Activated CD8-positive, alpha-beta memory T cell treated with anti-CD3 and anti-CD28 coated beads, Interleukin-2, amount 10 ng/mL, durations not matched to agents 7 days and 5 days (primary cell): ENCODE measurements around the gene SEMA4D. TPM values are rescaled to one million over a fixed set of nuclear protein-coding genes. Genes with fewer than 3 reads are reported as not detected.

Experiments used
- ATAC-seq: fragments of 150-1000 bp; cut with Tn5 transposase; one replicate; pipeline ENCODE4 v1.10.0; 2021; ENCODE audit warnings: moderate library complexity
- CTCF ChIA-PET: fragments of 350-600 bp; sonication (Branson Sonifier 250); formaldehyde crosslinking; loops from one replicate; lab custom pipeline; 2021; ENCODE audit warnings: antibody characterized with exemption; lab: Charles Lee
- DNase-seq: peaks from one replicate; pipeline ENCODE4 v3.0.0-alpha.2; 2020
- H3K27ac Mint-ChIP-seq: one replicate; pipeline ENCODE4 v1.8.0; 2021; ENCODE audit warnings: mild to moderate bottlenecking, mixed read lengths
- H3K27me3 Mint-ChIP-seq: one replicate; pipeline ENCODE4 v1.8.0; 2021; ENCODE audit warnings: mixed read lengths
- H3K36me3 Mint-ChIP-seq: one replicate; pipeline ENCODE4 v1.8.0; 2021; ENCODE audit warnings: mild to moderate bottlenecking, mixed read lengths
- H3K4me1 Mint-ChIP-seq: one replicate; pipeline ENCODE4 v1.8.0; 2021; ENCODE audit warnings: mixed read lengths
- H3K4me3 Mint-ChIP-seq: one replicate; pipeline ENCODE4 v1.8.0; 2021; ENCODE audit warnings: mild to moderate bottlenecking, moderate library complexity, mixed read lengths
- H3K9me3 Mint-ChIP-seq: one replicate; pipeline ENCODE4 v1.8.0; 2022; ENCODE audit warnings: low read depth, mixed read lengths
- total RNA-seq, 2 experiments: library from RNA; stranded (reverse); gene quantifications; one replicate each; pipeline ENCODE4 v1.2.3, GENCODE V29; 2021

Gene SEMA4D
- total RNA-seq, 2 experiments from 2014 or later, result 408 to 525 TPM

DNA sequence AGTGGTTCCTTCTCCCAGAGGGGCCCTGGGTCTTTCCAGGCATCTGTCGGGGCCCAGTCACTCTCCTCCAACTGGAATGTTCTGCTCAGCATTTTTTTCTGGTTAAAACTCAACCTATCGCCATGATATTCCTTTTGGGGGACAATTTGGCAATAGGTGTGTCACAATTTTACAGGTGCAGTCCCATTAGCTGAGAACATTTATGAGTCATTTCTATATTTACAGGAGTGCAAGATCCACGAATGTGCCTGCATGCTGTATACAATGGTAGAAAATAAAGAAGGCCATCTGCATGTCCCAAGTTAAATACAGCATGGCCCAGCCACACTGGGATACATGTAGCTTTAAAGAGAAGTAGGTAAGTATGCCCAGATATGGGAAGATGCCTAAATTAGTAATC, 28.8 kb upstream of the SEMA4D start:
- no peak for DNase-seq
- CTCF ChIA-PET, result interaction anchor here (1.2 to 1.4 kb wide), 2 partner anchors 22 to 97 kb away, joined by 4 to 5 read pairs; no protein-coding TSS in a partner anchor
- Mint-ChIP-seq H3K4me1 (peaks cover 95% of the 10 kb centered on the region), H3K27ac (no peak overlapping the region), H3K4me3 (no peak overlapping the region), H3K27me3 (no peaks in the 10 kb centered on the region), H3K36me3 (peaks cover 12% of the 10 kb centered on the region), H3K9me3 (peaks cover 6% of the 10 kb centered on the region)
- no peak for ATAC-seq

DNA sequence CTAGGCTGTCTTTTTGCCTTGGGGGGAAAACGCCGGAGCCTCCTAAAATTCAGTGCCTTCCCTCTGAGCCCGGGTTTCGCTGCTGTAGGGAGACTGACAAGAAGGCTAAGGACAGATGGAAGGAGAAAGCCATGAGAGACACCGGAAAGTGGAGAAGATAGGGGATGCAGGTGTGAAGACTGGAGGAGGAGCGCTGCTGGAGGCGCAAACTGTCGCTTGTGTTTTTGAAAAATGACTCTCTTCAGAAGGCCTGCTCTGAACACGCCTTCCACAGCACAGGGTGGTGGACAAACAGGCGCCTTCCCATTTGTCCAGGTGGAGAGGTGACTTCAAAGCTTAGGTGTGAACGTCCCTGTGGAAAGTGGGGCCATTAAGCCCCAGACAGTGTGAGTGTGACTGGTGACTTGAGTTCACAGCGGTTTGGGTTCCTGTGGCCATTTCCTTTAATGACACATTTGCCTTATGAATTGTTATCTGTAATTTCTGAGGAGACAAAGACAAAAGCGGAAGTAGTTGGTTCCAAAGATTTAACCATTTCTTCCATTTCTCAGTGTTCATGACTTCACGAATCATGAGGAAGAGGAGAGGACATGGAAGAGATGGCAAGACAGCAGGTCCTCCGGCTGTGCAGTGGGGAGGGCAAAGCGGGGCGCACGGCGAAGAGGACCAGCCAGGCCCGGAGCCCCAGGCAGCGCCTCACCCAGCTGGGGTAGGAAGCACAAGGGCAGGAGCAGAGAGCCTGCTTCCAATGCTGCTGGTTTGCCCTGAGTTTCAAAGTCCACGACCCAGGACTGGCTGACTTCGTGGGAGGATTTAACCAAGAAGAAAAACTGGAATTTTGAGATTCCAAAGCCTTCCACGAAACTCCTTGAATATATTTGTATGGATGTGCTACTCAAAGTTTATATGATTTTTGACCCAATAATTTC, 27.8 kb upstream of the SEMA4D start:
- peaks cover 6% of the 10 kb centered on the region for H3K9me3 Mint-ChIP-seq
- H3K27me3 Mint-ChIP-seq, result no peaks in the 10 kb centered on the region
- peaks cover 12% of the 10 kb centered on the region for H3K36me3 Mint-ChIP-seq
- no peak overlapping the region for H3K4me3 Mint-ChIP-seq
- no peak for ATAC-seq
- no peak for DNase-seq
- CTCF ChIA-PET, result interaction anchor here (0.7 to 4.2 kb wide), 4 partner anchors 9 to 96 kb away, joined by 3 to 38 read pairs (median 4); no protein-coding TSS in a partner anchor
- peaks cover 97% of the 10 kb centered on the region for H3K4me1 Mint-ChIP-seq
- peak overlapping the region; percentile 62 for H3K27ac Mint-ChIP-seq

DNA sequence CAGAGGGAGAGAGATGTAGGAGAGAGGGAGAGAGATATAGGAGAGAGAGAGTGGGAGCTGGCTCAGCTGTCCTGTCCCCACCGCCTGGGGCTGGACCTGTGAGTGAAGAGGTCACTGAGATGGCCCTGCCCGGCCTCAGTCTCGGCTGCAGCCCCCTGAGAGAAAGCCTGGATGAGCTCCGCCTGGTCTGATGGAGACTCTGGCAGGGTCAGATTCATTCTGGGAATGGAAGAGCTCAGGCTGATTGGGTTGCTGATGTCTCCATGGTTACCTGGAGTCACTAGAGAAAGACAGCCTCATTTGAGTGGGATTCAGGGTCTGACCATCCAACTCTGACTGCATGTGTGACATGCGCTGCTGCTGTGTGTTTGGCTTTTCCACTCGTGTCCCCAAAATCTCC, 27.1 kb upstream of the SEMA4D start:
- CTCF ChIA-PET, result interaction anchor here (0.7 to 4.2 kb wide), 2 partner anchors 10 to 24 kb away, joined by 3 to 38 read pairs; no protein-coding TSS in a partner anchor
- Mint-ChIP-seq H3K27me3 (no peaks in the 10 kb centered on the region), H3K9me3 (peaks cover 6% of the 10 kb centered on the region), H3K27ac (peak overlapping the region; percentile 96), H3K4me1 (peaks cover 97% of the 10 kb centered on the region), H3K36me3 (peaks cover 12% of the 10 kb centered on the region), H3K4me3 (no peak overlapping the region)
- ATAC-seq, result no peak
- DNase-seq, result no peak

DNA sequence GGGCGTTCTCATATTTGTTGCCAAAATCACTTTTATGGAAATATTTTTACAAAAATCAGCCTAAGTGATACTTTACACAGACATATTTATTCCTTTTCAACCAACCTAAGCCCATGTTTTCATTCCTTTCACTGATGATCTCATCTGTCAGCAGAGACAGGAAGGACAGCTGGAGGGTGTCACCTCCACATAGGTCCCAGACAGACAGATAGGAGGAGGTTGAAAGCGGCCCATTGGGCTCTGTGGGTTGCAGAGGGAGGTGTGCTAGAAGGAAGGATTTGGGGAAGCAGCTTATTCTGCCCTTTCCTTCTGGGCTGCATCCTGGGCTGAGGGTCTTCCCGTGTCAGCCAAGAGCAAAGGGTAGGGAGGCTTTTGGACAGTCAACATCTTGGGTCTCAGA, 26.0 kb upstream of the SEMA4D start:
- peak overlapping the region; percentile 96 for H3K27ac Mint-ChIP-seq
- CTCF ChIA-PET, result interaction anchor here (1.2 to 6.3 kb wide), 8 partner anchors 11 to 68 kb away, joined by 3 to 50 read pairs (median 10); no protein-coding TSS in a partner anchor
- ATAC-seq, result peak; percentile 62
- H3K27me3 Mint-ChIP-seq, result no peaks in the 10 kb centered on the region
- peaks cover 16% of the 10 kb centered on the region for H3K36me3 Mint-ChIP-seq
- H3K4me1 Mint-ChIP-seq, result peaks cover 98% of the 10 kb centered on the region
- DNase-seq, result peak; percentile 80
- peaks cover 6% of the 10 kb centered on the region for H3K9me3 Mint-ChIP-seq
- H3K4me3 Mint-ChIP-seq, result peak overlapping the region; percentile 6

DNA sequence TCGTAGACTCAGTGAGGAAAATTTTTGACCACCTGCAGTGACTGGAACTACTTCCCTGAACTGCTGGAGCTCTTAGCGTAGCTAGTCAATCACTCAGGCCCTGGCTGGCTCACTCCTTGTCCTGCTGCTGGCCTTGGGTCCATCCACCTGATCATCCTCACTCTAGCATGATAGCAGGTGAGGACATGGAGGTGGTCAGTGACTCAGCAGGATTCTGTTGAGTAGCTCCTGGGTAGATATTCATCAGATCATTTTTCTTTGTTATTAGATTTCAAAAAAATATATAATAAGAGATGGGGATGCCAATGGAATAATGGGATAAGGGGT, 25.0 kb upstream of the SEMA4D start:
- peaks cover 9% of the 10 kb centered on the region for H3K36me3 Mint-ChIP-seq
- peaks cover 98% of the 10 kb centered on the region for H3K4me1 Mint-ChIP-seq
- ATAC-seq, result peak; percentile 1
- H3K27me3 Mint-ChIP-seq, result no peaks in the 10 kb centered on the region
- H3K9me3 Mint-ChIP-seq, result peaks cover 4% of the 10 kb centered on the region
- H3K4me3 Mint-ChIP-seq, result peak overlapping the region; percentile 56
- DNase-seq, result no peak
- H3K27ac Mint-ChIP-seq, result peak overlapping the region; percentile 96
- CTCF ChIA-PET, result interaction anchor here (0.9 to 6.3 kb wide), 12 partner anchors 12 to 104 kb away, joined by 3 to 50 read pairs (median 8); no protein-coding TSS in a partner anchor

DNA sequence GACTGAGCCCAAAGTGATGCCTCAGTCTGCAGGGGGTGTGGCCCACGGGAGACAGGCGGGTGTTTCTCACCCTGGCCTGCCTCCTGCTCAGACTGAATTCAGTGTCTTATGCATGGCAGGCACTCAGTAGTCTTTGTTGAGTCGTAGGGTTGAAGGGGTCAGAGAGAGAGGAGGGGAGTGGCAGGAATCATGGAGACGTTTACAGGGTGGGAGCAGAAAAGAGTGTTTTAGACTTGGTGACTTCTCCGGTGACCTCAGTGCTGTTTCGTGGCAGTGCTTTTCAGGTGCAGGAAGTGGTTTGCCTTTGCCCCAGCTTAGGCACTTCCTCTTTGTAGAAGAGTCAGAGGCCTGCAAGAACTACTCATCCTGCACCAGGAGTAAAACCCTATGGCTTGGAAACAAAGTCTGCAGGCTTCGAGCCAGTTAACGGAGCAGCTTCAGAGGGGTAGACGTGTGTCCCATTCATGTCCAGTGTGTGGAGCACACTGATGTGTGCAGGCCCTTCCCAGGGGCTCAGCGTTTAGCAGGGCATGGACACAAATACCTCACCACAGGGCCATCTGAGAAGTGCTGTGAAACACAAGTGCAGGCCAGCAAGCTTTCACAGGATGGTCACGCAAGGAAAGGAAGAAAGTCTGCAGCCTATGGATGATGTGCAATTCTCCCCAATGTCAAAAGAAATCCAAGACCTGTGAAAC, 24.5 kb upstream of the SEMA4D start:
- Mint-ChIP-seq H3K4me3 (peak overlapping the region; percentile 56), H3K9me3 (peaks cover 2% of the 10 kb centered on the region), H3K36me3 (peaks cover 6% of the 10 kb centered on the region), H3K27me3 (no peaks in the 10 kb centered on the region), H3K4me1 (peaks cover 97% of the 10 kb centered on the region), H3K27ac (peak overlapping the region; percentile 96)
- CTCF ChIA-PET, result interaction anchor here (0.9 to 6.3 kb wide), 12 partner anchors 13 to 104 kb away, joined by 3 to 50 read pairs (median 8); no protein-coding TSS in a partner anchor
- DNase-seq, result peak; percentile 94
- ATAC-seq, result peak; percentile 93

DNA sequence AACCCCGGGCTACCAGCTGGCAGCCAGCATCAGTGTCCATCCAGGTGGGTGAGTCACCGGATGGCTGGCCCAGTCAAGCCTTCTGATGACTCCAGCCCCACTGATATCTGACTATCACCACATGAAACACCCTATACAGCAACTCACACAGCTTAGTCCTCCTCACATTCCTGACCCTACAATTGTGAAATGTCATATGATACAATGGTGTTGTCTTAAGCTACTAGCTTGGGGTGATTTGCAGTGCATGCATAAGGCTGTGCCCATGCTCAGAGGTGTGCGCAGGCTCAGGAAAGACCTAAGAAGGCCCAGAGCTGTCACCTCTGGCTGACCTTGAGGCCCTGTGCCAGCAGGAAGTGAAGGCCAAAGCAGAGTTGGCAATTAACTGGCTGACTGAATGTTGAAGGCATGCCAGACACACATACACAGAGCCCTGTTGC, 21.5 kb upstream of the SEMA4D start:
- H3K4me1 Mint-ChIP-seq, result peaks cover 69% of the 10 kb centered on the region
- H3K36me3 Mint-ChIP-seq, result peaks cover 4% of the 10 kb centered on the region
- ATAC-seq, result no peak
- H3K27me3 Mint-ChIP-seq, result no peaks in the 10 kb centered on the region
- H3K4me3 Mint-ChIP-seq, result no peak overlapping the region
- DNase-seq, result no peak
- CTCF ChIA-PET, result interaction anchor here (0.9 to 6.3 kb wide), 12 partner anchors 10 to 109 kb away, joined by 3 to 50 read pairs (median 4); no protein-coding TSS in a partner anchor
- H3K9me3 Mint-ChIP-seq, result no peaks in the 10 kb centered on the region
- H3K27ac Mint-ChIP-seq, result peak overlapping the region; percentile 86

DNA sequence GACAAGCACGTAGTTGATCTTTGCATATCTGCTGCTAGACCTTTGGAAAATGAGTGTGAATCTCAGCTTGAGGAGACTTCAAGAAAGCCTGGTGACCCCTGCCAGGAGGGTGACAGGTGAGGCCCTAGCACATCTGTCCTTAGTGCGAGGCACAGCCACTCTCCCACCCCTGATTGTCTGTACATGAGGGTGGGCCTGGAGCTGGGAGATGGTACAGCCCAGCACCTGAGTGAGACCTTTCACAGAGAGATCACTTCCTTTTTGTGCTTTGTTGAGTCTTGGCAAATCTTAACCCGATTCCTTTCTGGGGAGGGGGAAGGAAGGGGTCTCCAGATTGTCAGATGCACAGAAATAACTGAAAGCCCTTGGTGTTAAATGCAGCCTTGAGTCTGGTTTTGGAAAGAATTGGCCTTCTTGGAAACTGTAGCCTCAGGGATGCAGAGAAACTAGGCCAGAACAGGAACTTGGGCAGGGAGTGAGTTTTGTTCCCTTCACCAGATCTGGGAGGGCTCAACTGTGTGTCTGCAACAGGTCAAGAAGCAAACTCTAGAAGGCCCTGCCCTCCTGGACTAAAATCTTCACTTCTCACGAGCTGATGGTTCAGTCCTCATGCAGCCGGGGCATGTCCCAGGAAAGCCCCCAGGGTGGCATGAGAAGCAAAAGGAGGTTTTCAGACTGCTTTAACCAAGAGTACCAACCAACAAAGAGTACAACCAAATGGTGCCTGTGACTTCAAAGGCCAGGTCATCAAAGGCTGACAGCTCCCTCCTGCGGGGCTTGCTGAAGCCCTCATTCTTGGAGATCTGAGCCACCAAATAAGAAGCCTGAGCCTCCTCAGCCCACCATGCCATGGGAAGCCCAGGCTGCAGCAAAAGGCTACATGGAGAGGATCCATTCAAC, 20.8 kb upstream of the SEMA4D start:
- no peak for ATAC-seq
- H3K4me3 Mint-ChIP-seq, result no peak overlapping the region
- peak overlapping the region; percentile 86 for H3K27ac Mint-ChIP-seq
- H3K4me1 Mint-ChIP-seq, result peaks cover 64% of the 10 kb centered on the region
- H3K9me3 Mint-ChIP-seq, result no peaks in the 10 kb centered on the region
- DNase-seq, result no peak
- H3K27me3 Mint-ChIP-seq, result no peaks in the 10 kb centered on the region
- peaks cover 4% of the 10 kb centered on the region for H3K36me3 Mint-ChIP-seq
- CTCF ChIA-PET, result interaction anchor here (0.9 to 6.3 kb wide), 10 partner anchors 11 to 108 kb away, joined by 3 to 50 read pairs (median 4); no protein-coding TSS in a partner anchor

DNA sequence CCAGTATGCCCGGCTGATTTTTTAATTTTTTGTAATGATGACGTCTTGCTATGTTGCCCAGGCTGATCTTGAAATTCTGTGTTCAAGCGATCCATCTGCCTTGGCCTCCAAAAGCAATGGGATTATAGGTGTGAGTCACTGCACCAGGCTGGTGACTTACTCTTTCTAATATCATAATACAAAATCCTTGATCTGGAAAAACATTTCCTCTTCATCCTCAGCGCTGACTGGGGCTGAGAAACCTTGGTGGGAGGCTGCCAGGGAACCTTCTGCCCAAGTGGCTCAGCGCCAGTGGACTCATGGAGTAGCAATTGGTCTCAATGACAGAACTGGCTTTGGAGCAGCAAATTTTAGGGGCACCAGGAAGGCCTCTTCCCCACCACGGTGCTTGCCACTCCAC, 17.5 kb upstream of the SEMA4D start:
- no peak overlapping the region for H3K27ac Mint-ChIP-seq
- no peak for ATAC-seq
- peaks cover 44% of the 10 kb centered on the region for H3K4me1 Mint-ChIP-seq
- no peak for DNase-seq
- no peak overlapping the region for H3K4me3 Mint-ChIP-seq
- H3K9me3 Mint-ChIP-seq, result no peaks in the 10 kb centered on the region
- H3K27me3 Mint-ChIP-seq, result no peaks in the 10 kb centered on the region
- peaks cover 6% of the 10 kb centered on the region for H3K36me3 Mint-ChIP-seq
- CTCF ChIA-PET, result no interaction called here

DNA sequence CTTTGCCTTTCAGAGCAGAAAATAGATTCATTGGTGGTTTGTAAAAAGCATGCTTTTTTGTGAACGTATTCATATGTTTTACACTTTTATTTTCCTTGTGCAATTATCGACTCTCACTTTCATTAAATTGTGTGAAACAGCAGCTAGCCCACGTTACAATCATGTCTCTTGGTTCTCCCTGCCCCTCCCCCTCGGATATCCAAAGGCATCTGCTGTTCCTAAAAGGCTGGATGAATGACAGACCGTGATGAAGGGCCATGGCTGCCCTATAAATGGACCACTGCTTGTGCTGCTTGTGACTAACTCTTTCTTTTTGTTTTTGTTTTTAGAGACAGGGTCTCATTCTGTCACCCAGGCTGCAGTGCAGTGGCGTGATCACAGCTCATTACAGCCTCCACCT, 17.0 kb upstream of the SEMA4D start:
- ATAC-seq, result no peak
- H3K4me3 Mint-ChIP-seq, result no peak overlapping the region
- H3K36me3 Mint-ChIP-seq, result peaks cover 6% of the 10 kb centered on the region
- no peaks in the 10 kb centered on the region for H3K27me3 Mint-ChIP-seq
- no peaks in the 10 kb centered on the region for H3K9me3 Mint-ChIP-seq
- H3K4me1 Mint-ChIP-seq, result peaks cover 40% of the 10 kb centered on the region
- DNase-seq, result no peak
- CTCF ChIA-PET, result no interaction called here
- H3K27ac Mint-ChIP-seq, result no peak overlapping the region

DNA sequence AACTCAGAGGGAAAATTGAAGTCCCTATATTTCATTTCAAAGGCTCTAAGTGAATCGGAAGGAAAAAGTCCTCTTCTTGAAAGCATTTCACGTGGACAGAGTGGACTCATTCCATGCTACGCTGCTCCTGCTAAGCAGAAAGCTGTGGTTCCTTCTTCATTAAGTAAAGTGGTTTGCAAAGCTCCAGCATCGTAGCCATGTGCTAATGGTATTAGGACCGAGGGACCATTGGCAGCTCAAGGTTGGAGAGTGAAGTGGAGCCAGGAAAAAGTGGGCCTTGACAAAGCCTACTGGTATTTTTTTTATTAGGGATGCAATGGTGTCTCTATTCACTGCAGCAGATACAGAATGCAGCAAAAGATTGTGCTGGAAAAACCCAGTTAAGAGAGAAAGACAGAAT, 16.4 kb upstream of the SEMA4D start:
- no peak overlapping the region for H3K27ac Mint-ChIP-seq
- DNase-seq, result no peak
- no peak overlapping the region for H3K4me3 Mint-ChIP-seq
- H3K36me3 Mint-ChIP-seq, result peaks cover 4% of the 10 kb centered on the region
- no peaks in the 10 kb centered on the region for H3K27me3 Mint-ChIP-seq
- no peak for ATAC-seq
- CTCF ChIA-PET, result no interaction called here
- no peaks in the 10 kb centered on the region for H3K9me3 Mint-ChIP-seq
- H3K4me1 Mint-ChIP-seq, result peaks cover 34% of the 10 kb centered on the region

DNA sequence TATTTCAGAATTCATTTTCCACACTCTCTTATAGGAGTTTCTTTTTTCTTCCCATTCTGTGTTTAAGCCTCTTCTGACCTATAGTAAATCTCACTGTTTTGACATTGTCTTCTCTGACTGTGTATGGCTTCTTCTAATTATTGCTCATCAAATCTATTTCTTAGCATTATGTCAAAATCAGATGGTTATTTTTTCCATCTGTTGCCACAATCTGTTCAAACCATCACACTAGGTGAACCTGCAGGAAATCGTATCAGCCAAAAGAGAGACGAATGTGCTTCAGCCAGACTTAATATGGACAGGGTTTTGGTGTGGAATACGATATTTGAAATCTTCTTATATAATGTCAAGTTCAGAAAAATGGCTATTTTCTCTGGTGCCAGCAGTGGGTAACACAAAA, 15.9 kb upstream of the SEMA4D start:
- Mint-ChIP-seq H3K27ac (no peak overlapping the region), H3K4me3 (no peak overlapping the region), H3K36me3 (peaks cover 3% of the 10 kb centered on the region), H3K4me1 (peaks cover 33% of the 10 kb centered on the region), H3K9me3 (no peaks in the 10 kb centered on the region), H3K27me3 (no peaks in the 10 kb centered on the region)
- ATAC-seq (no peak), DNase-seq (no peak)
- CTCF ChIA-PET, result no interaction called here
